K562 (cell line): Measurements from ENCODE around the gene RHD. TPM values are rescaled to one million over a fixed set of nuclear protein-coding genes. Genes with fewer than 3 reads are reported as not detected.

ENCODE experiments used
- CAMTA2 ChIP-seq: fragments of 250-450 bp; sonication (Bioruptor Pico); conservative IDR thresholded peaks from 2 replicates; pipeline ENCODE4 v1.5.1; 2022
- CREB1 ChIP-seq, 2 experiments: sonication (generic) in 1 of 2; formaldehyde crosslinking in 1 of 2; IDR thresholded peaks; 2 replicates each; pipeline versions ENCODE4 v1.6.1 to v1.8.0; 2012 to 2022; ENCODE audit warnings: inconsistent platforms in 1 of 2, mild to moderate bottlenecking in 1 of 2, missing genetic modification reagents in 1 of 2, moderate library complexity in 1 of 2
- JUNB ChIP-seq: fragments of 450-650 bp; formaldehyde crosslinking; conservative IDR thresholded peaks from 2 replicates; pipeline ENCODE4 v1.4.0; 2020; ENCODE audit warnings: mild to moderate bottlenecking
- PATZ1 ChIP-seq: fragments of 250-450 bp; sonication (Bioruptor Pico); IDR thresholded peaks from 2 replicates; pipeline ENCODE4 v1.5.0; 2020; ENCODE audit warnings: mild to moderate bottlenecking, borderline replicate concordance
- PML ChIP-seq: IDR thresholded peaks from 2 replicates; pipeline ENCODE4 v1.6.1; 2012; ENCODE audit warnings: low read length, inconsistent platforms
- PPARD ChIP-seq: fragments of 250-450 bp; sonication (Bioruptor Pico); IDR thresholded peaks from 2 replicates; pipeline ENCODE4 v1.8.0; 2022; ENCODE audit warnings: inconsistent platforms, mild to moderate bottlenecking, moderate library complexity
- SIX5 ChIP-seq, 2 experiments: IDR thresholded peaks; 2 replicates each; pipeline ENCODE4 v1.6.1; 2011; ENCODE audit warnings: low read length in 2 of 2, borderline replicate concordance in 1 of 2, low read depth in 1 of 2, mild to moderate bottlenecking in 1 of 2, moderate library complexity in 1 of 2; ENCODE audit not compliant: insufficient read depth in 1 of 2
- TCF7 ChIP-seq: sonication (generic); IDR thresholded peaks from 2 replicates; pipeline ENCODE4 v1.6.1; 2016; ENCODE audit warnings: antibody characterized with exemption, borderline replicate concordance
- TRIM28 ChIP-seq: fragments of 450-650 bp; IDR thresholded peaks from 2 replicates; pipeline ENCODE4 v1.6.1; 2017
- polyA plus RNA-seq, 8 experiments: library from polyadenylated mRNA; depleted of rRNA in 4 of 8; stranded (reverse) in 5 of 8; unstranded in 3 of 8; fragments of >200 nt; fragmentation: Nextera tagmentation in 2 of 8; fragmentation: Illumina TruSeq in 1 of 8; extraction: Ambion mirVana in 2 of 8; extraction: Trizol in 1 of 8; gene quantifications; 2 replicates each; pipeline versions ENCODE4 v1.2.1 to v1.2.3, GENCODE V29; 2011 to 2014; ENCODE audit warnings: inconsistent platforms in 1 of 8, missing spikeins in 1 of 8
- total RNA-seq, 7 experiments: library from RNA; depleted of rRNA in 6 of 7; stranded (reverse); fragments of >200 nt in 6 of 7; fragmentation: Illumina TruSeq in 2 of 7; extraction: Trizol in 2 of 7; gene quantifications; 2 replicates each; pipeline versions ENCODE4 v1.2.1 to v1.2.3, GENCODE V29; 2011 to 2021; ENCODE audit warnings: low replicate concordance in 1 of 7
- TF ChIP-seq, protein P1 (sequence below): IDR thresholded peaks from 2 replicates; pipeline ENCODE4 v1.6.1; 2014; ENCODE audit warnings: antibody characterized with exemption
- TF ChIP-seq, protein P2 (sequence below): sonication (generic); formaldehyde crosslinking; IDR thresholded peaks from 2 replicates; pipeline ENCODE4 v1.8.0; 2022; ENCODE audit warnings: missing genetic modification reagents, mild to moderate bottlenecking, moderate library complexity, borderline replicate concordance

RHD gene
- total and polyA plus RNA-seq, 9 of the 15 experiments (the other 6 are each of a cell fraction or from before 2014, with no cell fraction given): 8.8 to 32.4 (median 15.0) TPM

DNA sequence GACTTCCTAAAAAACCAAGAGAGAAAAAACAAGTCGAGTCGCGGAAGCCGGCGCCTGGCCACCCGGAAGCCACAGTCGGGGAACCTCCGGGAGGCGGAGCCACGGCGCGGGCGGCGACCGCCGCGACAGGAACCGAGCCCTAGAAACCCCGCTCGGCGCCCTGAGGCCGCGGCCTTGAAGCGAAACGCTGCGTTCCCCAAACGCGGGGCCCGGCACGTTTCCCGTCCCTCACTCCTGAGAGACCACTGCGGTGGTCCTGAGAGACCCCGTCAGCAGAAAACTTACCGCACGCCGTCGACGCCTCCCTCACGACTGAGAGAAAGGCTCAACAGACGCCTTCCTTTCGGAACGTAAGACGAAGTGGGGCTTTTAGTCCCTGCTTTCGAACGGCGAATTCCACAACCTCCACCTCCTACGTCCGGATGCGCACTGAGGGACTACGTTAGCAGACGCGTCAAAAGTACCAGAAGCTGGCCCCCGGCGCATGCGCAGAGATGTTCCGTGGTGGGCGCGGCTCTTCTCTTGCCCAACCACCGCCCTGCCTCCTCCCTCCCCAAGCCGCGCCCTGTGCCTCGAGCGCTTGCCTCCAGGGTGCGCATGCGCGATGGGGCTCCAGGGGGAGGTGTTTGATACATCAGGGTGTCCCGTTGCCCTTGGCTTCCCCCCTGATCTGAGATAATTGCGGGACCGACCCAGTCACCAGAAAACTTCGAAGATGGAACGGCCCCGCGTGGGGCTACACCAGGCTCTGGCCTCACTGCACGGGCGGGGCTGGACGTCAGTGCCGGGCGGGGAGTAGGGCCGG, 25.1 kb upstream of the RHD start, which contains the start of gene RSRP1 (continued):
- TF ChIP-seq, protein P1, sequence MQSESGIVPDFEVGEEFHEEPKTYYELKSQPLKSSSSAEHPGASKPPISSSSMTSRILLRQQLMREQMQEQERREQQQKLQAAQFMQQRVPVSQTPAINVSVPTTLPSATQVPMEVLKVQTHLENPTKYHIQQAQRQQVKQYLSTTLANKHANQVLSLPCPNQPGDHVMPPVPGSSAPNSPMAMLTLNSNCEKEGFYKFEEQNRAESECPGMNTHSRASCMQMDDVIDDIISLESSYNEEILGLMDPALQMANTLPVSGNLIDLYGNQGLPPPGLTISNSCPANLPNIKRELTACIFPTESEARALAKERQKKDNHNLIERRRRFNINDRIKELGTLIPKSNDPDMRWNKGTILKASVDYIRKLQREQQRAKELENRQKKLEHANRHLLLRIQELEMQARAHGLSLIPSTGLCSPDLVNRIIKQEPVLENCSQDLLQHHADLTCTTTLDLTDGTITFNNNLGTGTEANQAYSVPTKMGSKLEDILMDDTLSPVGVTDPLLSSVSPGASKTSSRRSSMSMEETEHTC: no peak; the same call in 1 of the 2 replicates
- no peak for TF ChIP-seq PPARD (CRISPR knock-in tag)
- TF ChIP-seq PML: peak; percentile 95
- TF ChIP-seq CAMTA2 (CRISPR knock-in tag): peak; percentile 89; the same call in 1 of the 2 replicates
- 0 out of 2 replicates have a peak, but pooled peaks have one; percentile 2 for TF ChIP-seq JUNB (CRISPR knock-in tag)
- TF ChIP-seq CREB1 (IDR thresholded peaks at IDR 0.05): peak; percentile 79
- TF ChIP-seq CREB1 (CRISPR knock-in tag; IDR thresholded peaks at IDR 0.05): peak; percentile 85
- TF ChIP-seq, protein P2, sequence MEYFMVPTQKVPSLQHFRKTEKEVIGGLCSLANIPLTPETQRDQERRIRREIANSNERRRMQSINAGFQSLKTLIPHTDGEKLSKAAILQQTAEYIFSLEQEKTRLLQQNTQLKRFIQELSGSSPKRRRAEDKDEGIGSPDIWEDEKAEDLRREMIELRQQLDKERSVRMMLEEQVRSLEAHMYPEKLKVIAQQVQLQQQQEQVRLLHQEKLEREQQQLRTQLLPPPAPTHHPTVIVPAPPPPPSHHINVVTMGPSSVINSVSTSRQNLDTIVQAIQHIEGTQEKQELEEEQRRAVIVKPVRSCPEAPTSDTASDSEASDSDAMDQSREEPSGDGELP: peak; percentile 74
- 0 out of 2 replicates have a peak, but pooled peaks have one; percentile 53 for TF ChIP-seq TCF7
- peak; percentile 87; the same call in 1 of the 2 replicates for TF ChIP-seq TRIM28
- no peak for TF ChIP-seq SIX5 (IDR thresholded peaks at IDR 0.05; ENCODE audit: borderline replicate concordance in 1 of 2, insufficient read depth in 1 of 2, low read depth in 1 of 2, low read length in 2 of 2)
- peak; percentile 83 for TF ChIP-seq PATZ1 (CRISPR knock-in tag)
